Type B pancreatic cell (in vitro differentiated cells): ENCODE results near the gene STAT6. TPM values are rescaled to one million over a fixed set of nuclear protein-coding genes. Genes with fewer than 3 reads are reported as not detected.

Source experiments
- DNase-seq: peaks from one replicate; pipeline ENCODE4 v3.0.0; 2021; ENCODE audit warnings: mixed read lengths; ENCODE audit not compliant: unreplicated experiment; ENCODE audit errors: extremely low spot score
- H3K27ac Mint-ChIP-seq: 2 replicates; pipeline ENCODE4 v1.8.0; 2021; ENCODE audit warnings: mild to moderate bottlenecking, mixed read lengths
- H3K27me3 Mint-ChIP-seq: 2 replicates; pipeline ENCODE4 v1.8.0; 2021; ENCODE audit warnings: mixed read lengths
- H3K36me3 Mint-ChIP-seq: 2 replicates; pipeline ENCODE4 v1.8.0; 2021; ENCODE audit warnings: mixed read lengths
- H3K4me1 Mint-ChIP-seq: one replicate; pipeline ENCODE4 v1.8.0; 2021; ENCODE audit warnings: mixed read lengths; ENCODE audit not compliant: unreplicated experiment
- H3K4me3 Mint-ChIP-seq: 2 replicates; pipeline ENCODE4 v1.8.0; 2021; ENCODE audit warnings: mild to moderate bottlenecking, mixed read lengths
- H3K9me3 Mint-ChIP-seq: 2 replicates; pipeline ENCODE4 v1.8.0; 2021; ENCODE audit warnings: mixed read lengths
- CTCF ChIP-seq: fragments of 200-600 bp; sonication (generic); conservative IDR thresholded peaks from 2 replicates; pipeline ENCODE4 v1.5.0; 2021; ENCODE audit warnings: antibody characterized with exemption, mild to moderate bottlenecking
- total RNA-seq: library from RNA; stranded (reverse); gene quantifications from 2 replicates; pipeline ENCODE4 v1.2.1, GENCODE V29; 2021; ENCODE audit warnings: low replicate concordance

The STAT6 gene
- total RNA-seq, 1 donor from 2014 or later: 83.4 TPM

- Mint-ChIP-seq H3K36me3 (peaks cover 10% of the 10 kb centered on the region), H3K4me1 (peaks cover 18% of the 10 kb centered on the region), H3K4me3 (no peak overlapping the region), H3K27ac (no peak overlapping the region), H3K27me3 (no peaks in the 10 kb centered on the region), H3K9me3 (no peaks in the 10 kb centered on the region)
- DNase-seq: no peak
- no peak for TF ChIP-seq CTCF
Observed at GRCh38 chr12:57105011-57105753, 6.0 kb downstream of the STAT6 start.

- H3K27ac Mint-ChIP-seq: no peak overlapping the region
- no peak for TF ChIP-seq CTCF
- H3K36me3 Mint-ChIP-seq: peaks cover 15% of the 10 kb centered on the region
- H3K4me1 Mint-ChIP-seq: peaks cover 15% of the 10 kb centered on the region
- no peaks in the 10 kb centered on the region for H3K27me3 Mint-ChIP-seq
- H3K4me3 Mint-ChIP-seq: no peak overlapping the region
- no peaks in the 10 kb centered on the region for H3K9me3 Mint-ChIP-seq
- no peak for DNase-seq
Observed at GRCh38 chr12:57104292-57104910, 6.8 kb downstream of the STAT6 start.

- no peak for DNase-seq
Observed at GRCh38 chr12:57103856-57104255, 7.3 kb downstream of the STAT6 start.

GRCh38 chr12:57101892-57102695 lies 9.1 kb downstream of the STAT6 start:
- DNase-seq: no peak
- peaks cover 24% of the 10 kb centered on the region for H3K36me3 Mint-ChIP-seq
- no peaks in the 10 kb centered on the region for H3K27me3 Mint-ChIP-seq
- no peak for TF ChIP-seq CTCF
- no peak overlapping the region for H3K4me3 Mint-ChIP-seq
- peaks cover 10% of the 10 kb centered on the region for H3K4me1 Mint-ChIP-seq
- H3K9me3 Mint-ChIP-seq: no peaks in the 10 kb centered on the region
- peak overlapping the region; percentile 69 for H3K27ac Mint-ChIP-seq

More at GRCh38 chr12:57103856-57104255, 7.3 kb downstream of the STAT6 start:
- Mint-ChIP-seq H3K4me3 (no peak overlapping the region), H3K27me3 (no peaks in the 10 kb centered on the region), H3K4me1 (peaks cover 15% of the 10 kb centered on the region), H3K9me3 (no peaks in the 10 kb centered on the region), H3K27ac (no peak overlapping the region), H3K36me3 (peaks cover 21% of the 10 kb centered on the region)
- TF ChIP-seq CTCF: no peak

GRCh38 chr12:57099766-57100165 lies 11.4 kb downstream of the STAT6 start:
- H3K4me1 Mint-ChIP-seq: peaks cover 18% of the 10 kb centered on the region
- no peaks in the 10 kb centered on the region for H3K27me3 Mint-ChIP-seq
- no peak for DNase-seq
- H3K4me3 Mint-ChIP-seq: no peak overlapping the region
- peaks cover 26% of the 10 kb centered on the region for H3K36me3 Mint-ChIP-seq
- H3K9me3 Mint-ChIP-seq: no peaks in the 10 kb centered on the region
- TF ChIP-seq CTCF: no peak
- peak overlapping the region; percentile 97 for H3K27ac Mint-ChIP-seq
